Measurements from ENCODE around the gene SLC24A3. TPM values are rescaled to one million over a fixed set of nuclear protein-coding genes. Genes with fewer than 3 reads are reported as not detected.

Gene SLC24A3
- total RNA-seq, 1 experiment from 2014 or later = not detected

DNA sequence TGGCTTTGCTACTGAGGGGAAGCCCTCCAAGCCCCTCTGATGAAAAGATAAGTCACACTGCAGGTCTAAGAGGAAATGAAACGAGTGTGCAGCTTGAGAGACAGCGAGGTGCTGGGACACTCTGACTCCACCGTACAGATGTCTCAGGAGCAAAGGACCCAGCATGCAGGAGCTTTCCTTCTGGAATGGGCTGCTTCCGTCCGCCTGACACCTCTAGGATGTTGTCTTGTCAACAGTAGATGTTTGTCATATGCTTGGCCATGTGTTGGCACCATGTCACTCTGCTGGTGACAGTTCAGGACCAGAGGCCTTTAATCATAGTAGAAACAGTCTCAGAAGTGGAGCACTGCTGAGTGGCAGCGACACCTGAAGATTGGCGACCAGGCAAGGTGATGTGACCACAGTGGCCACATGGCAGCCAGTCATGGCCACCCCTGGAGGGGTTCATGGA lies 46.7 kb downstream of the SLC24A3 start:
- no peak for DNase-seq (ENCODE audit: low read depth, low spot score)
- in situ Hi-C loops (cut with HindIII; ENCODE audit: low pct_unique_long_range_greater_than_20kb, low sequenced_read_pairs) = no loop called here

DNA sequence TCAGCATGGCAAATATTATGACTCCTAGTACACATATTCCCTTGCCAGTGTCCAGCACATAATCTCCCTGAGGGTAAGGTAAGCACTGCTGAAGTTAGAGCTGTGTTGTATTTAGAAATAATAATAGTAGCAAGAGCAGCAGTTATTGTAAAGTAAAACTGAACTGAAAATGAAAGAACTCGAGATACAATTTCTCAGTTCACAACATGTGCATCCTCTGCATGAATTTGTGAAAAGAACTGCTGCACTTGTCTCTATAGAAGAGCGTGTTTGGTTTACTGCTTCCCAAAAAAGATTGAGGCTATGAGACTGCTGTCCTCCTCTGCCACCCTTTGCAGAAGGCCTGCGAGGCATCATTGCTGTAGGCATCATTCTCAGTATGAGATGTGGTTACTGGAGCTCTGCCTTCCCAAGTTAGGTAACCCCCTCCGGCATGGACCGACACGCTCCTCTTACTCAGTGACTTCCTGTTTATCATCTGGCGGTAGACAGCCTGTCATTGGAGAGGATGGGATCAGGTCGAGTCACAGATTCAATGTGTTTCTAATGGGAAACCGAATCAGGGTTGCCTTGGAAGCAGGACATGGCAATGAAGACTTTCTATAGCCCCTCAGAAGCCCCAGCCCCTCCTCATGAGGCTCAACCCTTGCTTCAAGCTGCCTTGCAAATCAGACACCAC lies 48.1 kb downstream of the SLC24A3 start:
- in situ Hi-C loops (cut with HindIII; ENCODE audit: low pct_unique_long_range_greater_than_20kb, low sequenced_read_pairs) = no loop called here

DNA sequence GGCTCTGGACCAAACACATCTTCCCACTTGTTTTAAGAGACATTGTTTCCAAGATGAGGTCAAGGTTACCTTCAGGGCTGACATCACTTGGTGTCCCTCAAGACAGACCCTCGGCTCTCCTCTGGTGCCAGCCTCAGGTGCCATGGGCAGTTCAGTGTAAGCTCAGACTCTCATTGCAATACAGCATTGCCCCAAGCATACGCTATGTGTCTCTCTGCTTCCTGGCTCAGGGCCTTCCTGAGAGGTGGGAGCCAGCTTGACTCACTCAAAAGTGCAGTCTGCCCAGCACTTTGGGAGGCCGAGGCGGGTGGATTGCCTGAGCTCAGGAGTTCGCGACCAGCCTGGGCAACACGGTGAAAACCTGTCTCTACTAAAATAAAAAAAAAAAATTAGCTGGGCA lies 51.7 kb downstream of the SLC24A3 start:
- in situ Hi-C loops (cut with HindIII; ENCODE audit: low pct_unique_long_range_greater_than_20kb, low sequenced_read_pairs) = no loop called here
- no peak for DNase-seq (ENCODE audit: low read depth, low spot score)

More for the DNA sequence above, 48.1 kb downstream of the SLC24A3 start:
- no peak for DNase-seq (ENCODE audit: low read depth, low spot score)

DNA sequence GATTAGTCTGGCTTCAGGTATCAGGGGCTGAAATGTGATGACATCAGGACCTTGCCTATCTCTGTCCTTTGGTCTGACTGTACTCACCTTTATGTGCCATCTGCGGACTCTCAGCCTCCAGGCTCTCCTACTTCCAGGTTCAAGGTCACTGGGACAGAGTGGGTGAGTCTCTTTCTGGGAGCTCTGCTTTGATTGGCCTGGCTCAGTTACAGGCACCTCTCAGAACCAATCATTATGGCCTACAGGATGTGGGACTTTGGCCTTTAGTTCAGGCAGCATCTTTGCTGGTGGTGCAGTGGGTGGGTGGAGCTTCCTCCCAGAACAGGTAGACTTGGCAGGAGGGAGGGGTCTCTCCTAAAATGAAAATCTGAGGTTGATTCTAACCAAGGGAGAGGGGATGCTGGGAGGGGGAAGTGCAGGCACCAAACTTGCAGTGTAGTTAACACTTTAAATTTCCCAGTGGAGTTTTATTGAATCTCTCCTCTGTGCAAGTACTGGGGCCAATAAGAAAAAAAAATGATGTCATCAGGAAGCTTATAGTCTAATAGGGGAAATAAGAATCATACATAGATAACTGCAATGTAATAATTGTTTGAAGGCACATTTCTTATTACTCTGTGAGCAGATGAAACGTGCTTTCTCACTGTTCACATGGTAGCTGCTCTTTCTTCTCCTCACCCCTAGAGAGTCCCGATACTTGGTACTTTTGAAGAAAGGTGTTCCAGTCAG lies 53.4 kb downstream of the SLC24A3 start:
- DNase-seq (ENCODE audit: low read depth, low spot score) = peak; percentile 26

DNA sequence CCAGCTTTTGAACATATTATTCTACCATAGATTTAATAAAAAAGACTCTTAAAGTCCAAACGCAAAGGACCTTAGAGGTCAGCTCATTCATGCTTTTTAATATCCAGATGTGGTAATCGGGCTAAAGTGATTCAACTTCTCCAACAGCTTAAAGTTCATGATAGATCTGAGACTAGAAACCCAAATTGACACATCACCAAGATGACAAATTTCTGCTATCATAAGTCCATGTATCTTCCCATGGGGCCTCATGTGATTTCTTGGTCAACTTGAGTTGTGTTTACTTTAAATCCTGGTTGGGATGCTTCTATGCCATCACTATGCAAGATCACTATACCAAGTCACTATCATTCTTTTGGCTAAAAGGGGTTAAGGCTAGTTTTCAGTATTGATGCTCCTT lies 56.0 kb downstream of the SLC24A3 start:
- no peak for DNase-seq (ENCODE audit: low read depth, low spot score)
- in situ Hi-C loops (cut with HindIII; ENCODE audit: low pct_unique_long_range_greater_than_20kb, low sequenced_read_pairs) = no loop called here

More for the DNA sequence above, 53.4 kb downstream of the SLC24A3 start:
- in situ Hi-C loops (cut with HindIII; ENCODE audit: low pct_unique_long_range_greater_than_20kb, low sequenced_read_pairs) = no loop called here

DNA sequence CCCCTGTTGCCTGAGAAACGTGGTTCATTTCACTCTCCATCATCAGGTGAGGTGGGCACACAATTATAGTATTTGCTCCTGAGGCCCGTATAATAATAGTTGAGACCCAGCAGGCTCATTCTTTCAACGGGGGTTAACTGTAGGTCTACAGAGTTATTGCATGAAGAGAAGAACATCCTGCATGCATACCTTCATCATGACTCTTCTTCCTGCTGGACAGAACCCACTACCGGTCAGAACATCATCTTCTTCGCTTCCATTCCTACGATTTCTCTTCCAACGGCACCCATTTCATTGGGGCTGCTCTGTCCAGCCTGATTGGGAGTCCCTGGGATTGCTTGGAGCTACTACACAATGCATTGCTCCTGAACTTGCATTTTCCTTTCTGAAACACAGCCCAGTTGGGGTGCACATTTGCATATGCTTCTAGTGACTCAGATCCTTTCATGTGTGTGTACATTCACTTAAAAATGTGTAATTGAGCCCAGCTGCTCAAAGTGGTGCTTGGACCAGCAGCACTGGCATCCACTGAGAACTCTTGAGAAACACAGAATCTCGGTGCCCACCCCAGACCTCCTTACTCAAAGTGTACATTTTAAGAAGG lies 57.4 kb downstream of the SLC24A3 start:
- in situ Hi-C loops (cut with HindIII; ENCODE audit: low pct_unique_long_range_greater_than_20kb, low sequenced_read_pairs) = no loop called here

DNA sequence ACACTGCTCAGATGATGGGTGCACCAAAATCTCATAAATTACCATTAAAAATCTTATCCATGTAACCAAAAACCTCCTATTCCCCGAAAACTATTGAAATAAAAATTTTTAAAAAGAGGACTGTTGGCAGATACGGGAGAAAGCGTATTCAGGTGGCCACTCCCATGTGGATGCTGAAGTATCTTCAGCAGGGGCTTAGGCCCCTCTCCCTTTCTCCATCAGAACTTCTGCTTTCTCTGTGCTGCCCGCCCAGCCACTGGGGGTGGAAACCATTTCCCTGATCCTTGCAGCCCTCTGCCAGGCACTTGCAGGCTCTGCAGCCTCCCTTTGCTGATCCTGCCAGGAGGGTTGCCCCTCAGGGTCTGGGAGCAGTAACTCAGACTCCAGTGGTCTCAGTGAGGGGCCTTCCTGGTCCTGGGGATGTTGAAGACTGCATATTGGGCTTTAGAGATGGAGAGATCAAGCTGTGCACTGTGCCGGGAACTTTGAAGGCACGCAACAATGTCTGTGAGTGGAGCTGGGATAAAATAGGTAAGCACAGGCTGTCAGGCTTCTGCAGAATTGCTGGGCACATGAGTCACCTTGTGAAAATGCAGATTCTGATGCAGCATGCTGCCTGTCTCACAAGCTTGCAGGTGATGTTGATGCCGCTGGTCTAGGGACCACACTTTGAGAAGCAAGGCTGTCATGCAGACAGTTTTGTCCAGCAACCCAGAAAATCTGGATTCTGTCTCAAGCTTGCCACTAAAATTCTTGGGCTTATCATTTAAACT lies 59.6 kb downstream of the SLC24A3 start:
- DNase-seq (ENCODE audit: low read depth, low spot score) = no peak
- in situ Hi-C loops (cut with HindIII; ENCODE audit: low pct_unique_long_range_greater_than_20kb, low sequenced_read_pairs) = no loop called here

More for the DNA sequence above, 57.4 kb downstream of the SLC24A3 start:
- no peak for DNase-seq (ENCODE audit: low read depth, low spot score)

DNA sequence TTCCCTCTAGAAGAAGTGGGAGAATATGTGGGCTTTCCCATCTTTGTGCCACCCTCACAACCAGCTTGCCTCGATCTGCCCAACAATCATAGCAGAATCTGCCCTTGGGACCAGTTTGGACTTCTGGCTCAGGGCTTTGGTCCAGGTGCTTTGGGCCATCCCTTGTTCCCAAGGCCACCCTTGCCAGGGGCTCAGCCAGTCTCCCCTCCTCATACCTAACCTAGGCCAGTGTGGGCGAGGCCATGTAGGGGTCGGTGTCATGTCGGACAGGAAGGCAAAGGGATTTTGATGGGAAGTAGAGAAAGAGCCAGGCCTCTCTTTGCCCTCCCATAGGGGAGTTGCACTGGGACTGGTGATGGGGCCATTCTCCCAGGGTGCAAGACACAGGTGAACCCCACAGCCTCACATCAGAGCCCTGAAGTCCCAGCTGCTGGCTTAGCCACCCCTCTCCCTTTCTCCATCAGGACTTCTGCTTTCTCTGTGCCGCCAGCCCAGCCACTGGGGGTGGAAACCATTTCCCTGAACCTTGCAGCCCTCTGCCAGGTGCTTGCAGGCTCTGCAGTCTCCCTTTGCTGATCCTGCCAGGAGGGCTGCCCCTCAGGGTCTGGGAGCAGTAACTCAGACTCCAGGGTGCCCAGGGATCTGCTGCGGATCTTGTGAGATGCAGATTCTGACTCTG lies 60.7 kb downstream of the SLC24A3 start:
- in situ Hi-C loops (cut with HindIII; ENCODE audit: low pct_unique_long_range_greater_than_20kb, low sequenced_read_pairs) = no loop called here
- no peak for DNase-seq (ENCODE audit: low read depth, low spot score)

DNA sequence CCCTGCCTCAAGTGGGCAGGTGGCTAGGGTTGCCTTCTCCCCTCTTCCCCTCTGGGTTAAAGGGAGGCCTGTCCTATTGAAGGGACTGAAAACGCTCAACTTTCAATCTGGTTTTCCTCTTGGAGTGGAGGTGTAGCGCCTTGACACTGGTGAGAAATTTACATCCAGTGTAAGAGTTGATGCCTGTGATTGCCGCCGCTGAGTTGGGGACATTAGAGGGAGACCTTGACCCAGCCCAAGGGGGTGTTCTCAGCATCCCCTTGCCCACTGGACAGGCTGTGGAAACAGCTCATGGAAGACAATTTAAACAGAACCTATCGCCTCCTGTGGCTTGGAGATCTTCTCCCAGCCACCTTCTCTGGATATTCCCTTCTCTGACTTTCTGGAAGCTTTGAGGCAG lies 61.6 kb downstream of the SLC24A3 start:
- in situ Hi-C loops (cut with HindIII; ENCODE audit: low pct_unique_long_range_greater_than_20kb, low sequenced_read_pairs) = no loop called here
- no peak for DNase-seq (ENCODE audit: low read depth, low spot score)

DNA sequence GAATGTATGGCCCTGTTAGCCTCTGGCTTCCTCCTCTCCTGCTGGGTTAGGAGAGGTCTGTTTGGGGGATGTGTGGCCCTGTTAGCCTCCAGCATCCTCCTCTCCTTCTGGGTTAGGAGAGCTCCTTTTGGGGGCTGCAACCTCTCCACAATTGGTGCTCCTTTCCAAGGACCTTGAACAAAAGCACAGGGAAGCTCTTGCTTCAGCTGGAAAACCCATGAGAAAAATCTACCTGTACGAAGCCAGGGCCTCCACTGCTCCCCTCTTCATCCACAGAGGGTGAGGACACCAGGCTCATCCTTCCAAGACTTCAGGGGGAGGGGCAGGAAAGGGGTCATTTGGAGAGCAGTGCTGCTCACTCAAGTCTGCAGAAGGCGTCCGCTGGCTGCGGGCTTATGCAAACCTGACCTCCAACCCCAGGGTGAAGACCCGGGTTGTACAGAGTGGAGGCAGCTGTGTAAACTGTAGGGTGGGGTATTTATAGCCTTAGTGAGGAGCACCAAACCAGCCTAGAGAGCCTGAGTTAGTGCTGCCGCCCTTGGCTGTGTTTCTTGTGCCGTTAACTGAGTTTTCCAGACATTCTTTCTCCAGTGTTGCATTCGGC lies 62.1 kb downstream of the SLC24A3 start:
- no peak for DNase-seq (ENCODE audit: low read depth, low spot score)
- in situ Hi-C loops (cut with HindIII; ENCODE audit: low pct_unique_long_range_greater_than_20kb, low sequenced_read_pairs) = no loop called here

DNA sequence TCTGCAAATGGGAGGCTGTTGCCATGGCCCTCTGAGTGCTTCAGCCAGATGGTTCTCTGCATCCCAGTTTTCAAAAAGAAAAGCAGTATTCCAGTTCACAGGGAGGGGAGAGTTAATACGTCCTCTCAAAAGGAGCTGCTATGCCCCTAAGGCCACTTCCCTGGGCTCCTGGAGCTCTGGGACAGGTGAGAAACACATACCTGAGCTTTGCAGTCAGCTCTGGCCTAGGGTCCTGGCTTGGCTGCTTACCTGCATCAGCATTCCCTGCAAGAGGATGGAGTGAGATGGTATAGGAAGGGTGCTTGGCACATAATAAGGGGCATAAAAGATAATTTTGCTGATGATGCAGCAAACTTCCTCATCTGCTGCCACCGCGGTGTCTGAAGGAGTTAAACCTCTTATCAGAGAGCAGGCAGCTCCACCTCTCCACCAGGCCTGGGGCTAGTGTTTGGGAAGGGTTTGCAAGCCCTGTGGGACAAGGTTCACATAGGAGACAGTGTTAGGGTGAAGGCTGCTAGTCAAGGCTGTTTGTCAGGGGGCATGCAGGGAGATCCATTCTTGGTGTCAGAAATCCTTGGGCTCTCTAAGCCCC lies 62.7 kb downstream of the SLC24A3 start:
- no peak for DNase-seq (ENCODE audit: low read depth, low spot score)
- in situ Hi-C loops (cut with HindIII; ENCODE audit: low pct_unique_long_range_greater_than_20kb, low sequenced_read_pairs) = no loop called here

DNA sequence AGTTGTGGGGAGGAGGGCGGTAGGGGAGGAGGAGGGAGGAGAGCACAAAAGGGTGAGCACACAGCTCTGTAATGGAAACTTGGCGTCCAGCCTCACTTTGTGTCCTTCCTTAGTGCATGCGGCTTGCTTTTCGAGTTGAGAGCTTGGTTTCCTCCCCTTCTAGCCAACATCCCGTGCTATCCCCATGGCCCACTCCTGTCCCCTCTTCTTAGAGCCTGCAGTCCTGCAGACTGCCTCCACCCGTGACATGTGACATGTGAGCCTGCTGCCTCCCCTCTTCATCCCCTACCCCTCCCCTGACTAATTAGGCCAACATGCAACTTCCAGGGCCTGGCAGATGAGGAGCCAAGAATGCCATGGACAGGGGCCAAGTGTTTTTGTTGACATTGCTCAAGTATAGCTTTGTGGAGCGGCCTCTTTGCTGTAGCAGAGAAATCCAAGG lies 63.2 kb downstream of the SLC24A3 start:
- in situ Hi-C loops (cut with HindIII; ENCODE audit: low pct_unique_long_range_greater_than_20kb, low sequenced_read_pairs) = no loop called here
- DNase-seq (ENCODE audit: low read depth, low spot score) = no peak

DNA sequence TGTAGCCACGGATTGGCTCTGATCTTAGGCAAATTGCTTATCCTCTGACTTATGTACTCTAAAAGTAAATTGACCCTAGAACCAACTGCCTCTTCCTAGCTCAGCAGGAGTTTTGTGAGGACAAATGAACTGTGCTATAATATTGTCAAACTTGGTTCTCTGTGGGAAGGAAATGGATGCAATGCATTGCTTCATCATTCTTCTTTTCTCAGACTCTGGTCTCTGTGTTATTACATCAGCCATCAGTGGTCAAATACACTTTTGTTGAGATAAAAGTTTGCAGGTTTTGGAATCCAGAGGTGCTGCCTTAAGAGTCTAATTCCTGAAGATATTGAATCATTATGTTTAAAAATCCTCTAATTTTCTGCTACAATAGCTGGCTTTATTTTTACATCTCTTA lies 64.9 kb downstream of the SLC24A3 start:
- in situ Hi-C loops (cut with HindIII; ENCODE audit: low pct_unique_long_range_greater_than_20kb, low sequenced_read_pairs) = no loop called here
- DNase-seq (ENCODE audit: low read depth, low spot score) = no peak

DNA sequence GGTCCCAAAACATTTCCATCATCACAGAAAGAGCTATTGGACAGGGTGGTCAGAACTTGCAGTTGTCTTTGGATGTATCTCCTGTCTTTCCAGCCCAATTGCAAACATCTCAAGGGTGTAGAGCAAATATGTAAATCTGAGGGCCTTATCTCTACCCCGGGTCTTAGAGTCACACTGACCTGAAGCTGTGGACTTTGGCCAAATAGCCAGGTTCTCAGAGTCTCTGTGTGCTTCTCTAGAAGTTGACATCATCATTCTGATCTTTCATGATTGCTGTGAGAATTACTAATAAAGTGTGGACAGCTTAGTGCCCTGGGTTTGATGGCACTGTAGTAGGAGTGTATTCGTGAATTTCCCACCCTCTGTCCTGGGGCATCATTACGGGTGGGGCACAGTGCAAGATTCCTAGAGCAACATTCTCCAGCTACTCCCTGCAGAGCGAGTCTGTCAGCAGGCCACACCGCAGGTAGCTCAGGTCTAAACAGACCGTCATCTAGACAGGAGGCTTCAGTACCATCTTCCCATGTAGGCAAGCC lies 71.1 kb downstream of the SLC24A3 start:
- in situ Hi-C loops (cut with HindIII; ENCODE audit: low pct_unique_long_range_greater_than_20kb, low sequenced_read_pairs) = no loop called here
- no peak for DNase-seq (ENCODE audit: low read depth, low spot score)

DNA sequence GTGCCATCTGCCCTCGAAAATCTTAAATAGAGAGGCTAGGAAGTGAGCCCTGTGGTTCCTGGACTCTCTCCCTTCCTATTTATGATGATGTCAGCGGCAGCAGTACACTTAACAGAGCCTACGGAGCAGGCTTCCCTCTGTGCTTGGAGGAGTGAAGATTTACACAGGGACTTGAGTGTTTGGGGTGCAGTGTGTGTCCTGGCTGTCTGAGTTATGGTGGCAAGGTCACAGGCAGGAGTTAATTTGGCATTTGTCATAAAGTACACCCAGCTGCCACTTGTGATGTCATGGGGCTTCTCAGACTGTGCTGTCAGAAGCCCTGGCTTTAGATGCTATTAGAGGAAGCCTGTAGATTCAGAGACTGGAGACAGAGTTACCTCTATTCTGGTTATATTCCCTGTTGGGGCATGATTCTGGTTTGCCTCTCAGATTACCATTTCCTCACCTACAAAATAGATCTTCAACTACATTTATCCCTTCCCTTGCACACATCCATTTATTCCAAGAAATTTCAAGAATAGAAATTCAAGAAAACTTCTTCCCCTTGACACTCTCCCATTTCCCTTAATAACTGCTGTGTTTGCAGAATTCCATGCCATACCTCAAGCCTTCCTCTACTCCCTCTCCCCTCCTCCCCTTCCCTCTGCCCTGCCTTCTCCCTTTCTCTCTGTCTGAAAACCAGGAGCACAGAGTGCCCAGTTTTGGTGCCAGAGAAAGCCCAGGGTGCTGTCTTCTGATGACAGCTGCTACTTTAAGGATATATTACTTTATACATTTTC lies 72.1 kb downstream of the SLC24A3 start:
- in situ Hi-C loops (cut with HindIII; ENCODE audit: low pct_unique_long_range_greater_than_20kb, low sequenced_read_pairs) = no loop called here
- DNase-seq (ENCODE audit: low read depth, low spot score) = no peak

DNA sequence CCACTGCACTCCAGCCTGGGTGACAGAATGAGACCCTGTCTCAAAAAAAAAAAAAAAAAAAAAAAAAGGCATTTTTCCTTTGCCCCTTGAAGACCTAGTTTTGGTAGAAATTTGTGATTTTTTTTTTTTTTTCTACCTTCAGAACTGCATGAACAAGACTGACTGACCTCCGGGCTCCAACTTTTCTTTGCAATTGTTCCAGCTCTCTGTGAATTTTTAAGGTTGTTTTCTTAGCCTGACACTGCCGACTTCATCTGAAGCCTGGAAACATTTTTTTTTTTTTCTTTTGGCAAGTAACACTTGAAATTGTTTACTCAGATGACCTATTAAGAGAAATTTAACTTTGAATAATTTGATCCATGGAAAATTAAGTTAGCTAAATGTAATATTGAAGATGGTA lies 73.0 kb downstream of the SLC24A3 start:
- no peak for DNase-seq (ENCODE audit: low read depth, low spot score)
- in situ Hi-C loops (cut with HindIII; ENCODE audit: low pct_unique_long_range_greater_than_20kb, low sequenced_read_pairs) = no loop called here
